ENCODE data around the gene TCF25.
"Not testable (repeated sequence)": the region's sequence is repeated elsewhere in the genome, so short reads cannot be mapped to it uniquely, and the experiment has no call there.

Gene TCF25, protein sequence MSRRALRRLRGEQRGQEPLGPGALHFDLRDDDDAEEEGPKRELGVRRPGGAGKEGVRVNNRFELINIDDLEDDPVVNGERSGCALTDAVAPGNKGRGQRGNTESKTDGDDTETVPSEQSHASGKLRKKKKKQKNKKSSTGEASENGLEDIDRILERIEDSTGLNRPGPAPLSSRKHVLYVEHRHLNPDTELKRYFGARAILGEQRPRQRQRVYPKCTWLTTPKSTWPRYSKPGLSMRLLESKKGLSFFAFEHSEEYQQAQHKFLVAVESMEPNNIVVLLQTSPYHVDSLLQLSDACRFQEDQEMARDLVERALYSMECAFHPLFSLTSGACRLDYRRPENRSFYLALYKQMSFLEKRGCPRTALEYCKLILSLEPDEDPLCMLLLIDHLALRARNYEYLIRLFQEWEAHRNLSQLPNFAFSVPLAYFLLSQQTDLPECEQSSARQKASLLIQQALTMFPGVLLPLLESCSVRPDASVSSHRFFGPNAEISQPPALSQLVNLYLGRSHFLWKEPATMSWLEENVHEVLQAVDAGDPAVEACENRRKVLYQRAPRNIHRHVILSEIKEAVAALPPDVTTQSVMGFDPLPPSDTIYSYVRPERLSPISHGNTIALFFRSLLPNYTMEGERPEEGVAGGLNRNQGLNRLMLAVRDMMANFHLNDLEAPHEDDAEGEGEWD

DNA sequence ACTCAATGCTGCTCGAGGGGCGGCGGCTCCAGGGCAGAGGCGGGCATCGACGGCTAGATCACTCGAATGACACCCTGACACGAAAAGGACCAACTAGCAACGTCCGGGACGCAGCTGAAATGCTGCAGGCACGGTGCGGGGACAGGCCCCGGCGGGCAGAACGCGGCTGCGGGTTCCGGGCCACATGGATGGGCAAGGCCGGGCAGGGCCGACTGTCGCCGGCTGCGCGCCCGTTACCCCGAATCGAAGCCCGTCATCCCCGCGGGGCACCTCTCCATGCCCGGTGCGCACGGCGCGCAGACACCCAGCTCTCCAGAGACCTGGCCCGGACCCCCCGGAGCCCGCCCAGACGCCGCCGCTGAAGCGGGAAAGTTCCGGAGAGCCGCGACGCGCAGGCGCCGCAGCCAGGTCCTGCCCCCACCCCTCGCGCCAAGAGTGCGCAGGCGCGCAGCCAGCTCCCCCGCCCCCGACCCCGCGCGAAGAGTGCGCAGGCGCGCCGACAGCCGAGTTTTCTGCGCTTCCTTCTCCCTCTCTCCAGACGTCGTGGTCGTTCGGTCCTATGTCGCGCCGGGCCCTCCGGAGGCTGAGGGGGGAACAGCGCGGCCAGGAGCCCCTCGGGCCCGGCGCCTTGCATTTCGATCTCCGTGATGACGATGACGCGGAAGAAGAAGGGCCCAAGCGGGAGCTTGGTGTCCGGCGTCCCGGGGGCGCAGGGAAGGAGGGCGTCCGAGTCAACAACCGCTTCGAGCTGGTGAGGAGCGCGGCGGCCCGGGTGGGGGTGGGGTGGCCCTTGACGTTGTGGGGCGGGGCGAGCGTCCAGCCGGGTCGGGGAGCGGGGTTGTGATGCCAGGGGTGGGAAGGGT is at the start of gene TCF25:
TCF25 (plus strand) TSS at position 484 of the 863 bp plus-strand sequence; CDS start at position 560, 76 bp downstream.
- DNase-seq = peak; percentile 70

DNA sequence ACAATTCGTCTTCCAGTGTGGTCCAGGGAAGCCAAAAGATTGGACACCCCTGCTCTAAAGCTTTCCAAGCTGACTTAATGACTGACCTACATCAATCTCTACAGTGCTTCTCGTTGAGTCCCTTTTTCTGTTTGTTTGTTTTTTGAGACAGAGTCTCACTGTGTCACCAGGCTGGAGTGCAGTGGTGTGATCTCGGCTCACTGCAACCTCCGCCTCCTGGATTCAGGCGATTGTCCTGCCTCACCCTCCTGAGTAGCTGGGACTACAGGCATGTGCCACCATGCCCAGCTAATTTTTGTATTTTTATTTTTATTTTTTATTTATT is 49.6 kb upstream of the TCF25 start:
- not testable (repeated sequence) for DNase-seq

DNA sequence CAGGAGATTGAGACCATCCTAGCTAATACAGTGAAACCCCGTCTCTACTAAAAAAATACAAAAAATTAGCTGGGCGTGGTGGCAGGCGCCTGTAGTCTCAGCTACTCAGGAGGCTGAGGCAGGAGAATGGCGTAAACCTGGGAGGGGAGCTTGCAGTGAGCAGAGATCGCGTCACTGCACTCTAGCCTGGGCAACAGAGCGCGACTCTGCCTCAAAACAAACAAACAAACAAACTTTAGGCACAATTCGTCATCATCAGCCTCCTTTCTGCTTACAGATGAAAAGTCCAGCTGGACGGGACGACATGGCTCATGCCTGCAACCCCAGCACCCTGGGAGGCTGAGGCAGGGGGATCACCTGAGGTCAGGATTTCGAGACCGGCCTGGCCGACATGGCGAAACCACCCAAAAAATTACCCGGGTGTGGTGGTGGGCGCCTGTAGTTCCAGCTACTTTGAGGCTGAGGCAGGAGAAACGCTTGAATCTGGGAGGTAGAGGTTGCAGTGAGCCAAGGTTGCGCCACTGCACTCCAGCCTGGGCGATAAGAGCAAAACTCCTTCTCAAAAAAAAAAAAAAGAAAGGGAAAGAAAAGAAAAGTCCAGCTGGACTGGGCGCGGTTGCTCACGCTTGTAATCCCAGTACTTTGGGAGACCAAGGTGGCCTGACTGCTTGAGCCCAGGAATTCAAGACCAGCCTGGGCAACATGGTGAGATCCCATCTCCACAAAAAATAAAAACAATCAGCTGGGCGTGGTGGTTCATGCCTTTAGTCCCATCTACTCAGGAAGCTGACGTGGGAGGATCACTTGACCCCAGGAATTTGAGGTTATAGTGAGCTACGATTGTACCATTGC is 46.6 kb upstream of the TCF25 start:
- no peak for DNase-seq

DNA sequence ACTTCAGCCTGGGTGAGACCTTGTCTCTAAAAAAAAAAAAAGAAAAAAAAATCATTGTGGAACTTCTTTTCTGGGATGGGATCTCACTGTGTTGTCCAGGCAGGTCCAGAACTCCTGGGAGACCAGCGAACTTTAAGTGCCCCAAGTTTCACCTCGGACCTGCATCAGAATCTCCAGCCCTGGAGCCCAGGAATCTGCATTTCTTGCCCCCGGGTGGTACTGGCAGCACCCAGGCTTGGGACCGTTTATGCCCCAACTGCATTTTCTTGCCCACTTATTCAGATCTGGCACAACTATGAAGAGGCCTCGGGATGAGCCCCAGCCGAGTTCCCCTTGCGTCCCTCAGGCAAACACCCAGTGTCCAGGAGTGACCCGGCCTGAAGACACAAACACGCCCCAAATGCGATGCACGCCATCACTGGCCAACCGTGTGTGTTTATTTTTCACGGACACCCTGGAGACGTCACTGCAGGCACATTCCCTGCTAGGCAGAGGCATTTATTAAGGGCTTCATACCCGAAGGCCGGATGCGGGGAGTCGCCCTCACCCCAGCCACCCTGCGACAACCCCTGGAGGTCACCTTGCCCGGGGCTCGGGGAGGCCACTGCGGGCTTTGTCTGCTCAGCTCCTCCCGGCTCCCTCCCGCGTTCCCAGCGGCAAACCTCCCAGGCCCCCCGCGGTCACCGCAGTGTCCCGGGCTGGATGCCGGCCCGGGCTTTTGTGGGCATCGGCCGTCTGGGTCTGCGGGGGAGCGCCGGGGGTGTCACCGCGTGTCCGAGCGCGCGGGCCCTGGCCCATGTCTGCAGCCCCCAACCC is 45.8 kb upstream of the TCF25 start:
- no peak for DNase-seq

DNA sequence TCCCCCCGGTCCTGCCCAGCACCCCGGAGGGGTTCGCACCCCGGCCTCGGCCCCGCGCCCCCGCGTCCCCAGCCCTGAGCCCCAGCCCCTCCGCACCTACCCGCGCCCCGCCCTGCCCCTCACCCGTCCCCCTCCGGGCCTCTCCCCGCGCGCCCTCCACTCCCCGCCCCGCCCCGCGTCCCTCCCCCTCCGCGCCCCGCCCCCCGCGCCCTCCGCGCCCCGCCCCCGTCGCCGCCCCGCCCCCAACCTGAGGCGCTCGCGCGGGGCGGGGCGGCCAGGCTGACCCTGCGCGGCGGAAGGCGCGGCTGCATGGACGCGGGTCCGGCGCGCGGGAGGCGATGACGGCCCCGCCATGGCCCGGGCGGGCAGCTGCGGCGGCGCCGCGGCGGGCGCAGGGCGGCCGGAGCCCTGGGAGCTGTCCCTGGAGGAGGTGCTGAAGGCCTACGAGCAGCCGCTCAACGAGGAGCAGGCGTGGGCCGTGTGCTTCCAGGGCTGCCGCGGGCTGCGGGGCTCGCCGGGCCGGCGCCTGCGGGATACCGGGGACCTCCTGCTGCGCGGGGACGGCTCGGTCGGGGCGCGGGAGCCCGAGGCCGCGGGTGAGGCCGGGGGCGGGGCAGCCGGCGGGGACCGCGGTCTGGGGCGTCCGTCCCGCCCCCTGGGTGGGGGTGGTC is 45.1 kb upstream of the TCF25 start, which contains the start of gene SPIRE2:
SPIRE2 (plus strand) TSS at position 277 of the 671 bp plus-strand sequence; CDS start at position 353, 76 bp downstream.
- peak; percentile 36 for DNase-seq

DNA sequence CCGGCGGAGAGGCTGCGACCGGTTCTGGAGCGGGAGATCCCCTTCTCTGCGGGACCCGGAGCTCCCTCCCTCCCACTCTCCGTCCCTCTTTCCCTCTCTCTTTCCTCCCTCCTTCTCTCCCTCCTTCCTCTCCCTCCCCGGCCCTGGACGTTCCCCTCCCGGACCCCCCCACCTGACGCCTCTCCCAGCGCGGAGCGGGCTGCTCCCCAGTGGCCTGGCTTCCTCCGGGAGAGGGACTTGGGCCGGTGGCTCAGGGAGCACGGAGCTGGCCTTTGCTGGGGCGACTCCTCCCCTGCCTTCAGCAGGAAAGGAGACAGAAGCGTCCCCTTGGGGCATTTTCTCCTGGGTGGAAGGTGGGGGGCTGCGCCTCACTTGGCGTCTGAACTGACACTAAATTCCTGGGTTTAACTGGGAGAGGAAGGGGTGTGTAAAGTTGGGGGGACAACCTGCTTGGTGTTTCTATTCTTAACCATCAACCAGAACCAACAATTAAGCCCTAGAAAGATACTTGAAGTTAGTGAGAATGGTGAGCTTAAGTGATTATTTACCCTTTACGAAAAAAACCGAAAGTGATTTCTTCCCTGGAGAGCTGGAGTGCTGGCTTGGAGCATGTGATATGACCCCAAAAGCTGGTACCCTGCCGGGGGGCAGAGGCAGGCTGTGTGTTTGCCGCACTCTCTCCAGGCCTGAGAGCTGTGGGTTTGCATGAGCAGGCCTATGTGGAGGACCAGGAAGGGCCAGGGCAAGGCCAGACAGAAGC is 44.3 kb upstream of the TCF25 start:
- DNase-seq = no peak

DNA sequence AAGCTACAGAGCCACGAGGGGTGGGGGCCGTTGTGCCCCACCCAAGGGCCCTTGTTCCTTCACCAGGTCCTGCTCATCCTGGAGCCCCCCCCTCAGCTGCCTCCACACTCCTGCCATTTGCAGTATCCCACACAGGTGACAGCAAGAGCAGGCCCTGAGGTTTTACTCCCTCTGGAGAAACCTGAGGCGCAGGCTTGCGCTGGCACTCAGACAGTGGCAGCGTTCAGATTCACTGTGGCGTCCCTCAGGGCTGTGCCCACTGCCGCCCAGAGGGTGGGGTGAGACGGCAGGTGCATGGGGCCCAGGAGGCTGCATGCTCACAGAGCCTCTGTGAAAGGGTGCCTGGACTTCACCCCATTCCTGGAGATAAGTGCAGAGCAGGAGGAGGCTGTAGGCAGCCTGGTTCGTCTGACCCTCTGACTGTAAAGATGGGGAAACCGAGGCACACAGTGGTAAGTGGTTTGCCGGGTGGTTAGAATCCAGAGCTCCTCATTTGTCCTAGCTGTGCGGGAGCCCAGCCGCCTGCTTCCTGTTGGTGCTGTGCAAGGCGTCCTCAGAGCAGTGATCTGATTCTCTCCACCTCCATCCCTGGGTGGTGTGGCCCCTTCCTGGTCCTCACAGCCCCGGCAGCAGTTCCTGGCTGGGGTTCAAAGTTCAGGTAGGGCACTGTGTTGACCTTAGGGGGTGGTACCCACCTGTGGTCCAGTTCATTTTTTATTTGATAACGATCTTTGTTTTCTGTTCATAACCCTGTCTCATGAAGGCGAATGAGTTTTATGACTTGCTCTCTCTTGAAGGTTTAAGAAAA is 43.6 kb upstream of the TCF25 start:
- no peak for DNase-seq

DNA sequence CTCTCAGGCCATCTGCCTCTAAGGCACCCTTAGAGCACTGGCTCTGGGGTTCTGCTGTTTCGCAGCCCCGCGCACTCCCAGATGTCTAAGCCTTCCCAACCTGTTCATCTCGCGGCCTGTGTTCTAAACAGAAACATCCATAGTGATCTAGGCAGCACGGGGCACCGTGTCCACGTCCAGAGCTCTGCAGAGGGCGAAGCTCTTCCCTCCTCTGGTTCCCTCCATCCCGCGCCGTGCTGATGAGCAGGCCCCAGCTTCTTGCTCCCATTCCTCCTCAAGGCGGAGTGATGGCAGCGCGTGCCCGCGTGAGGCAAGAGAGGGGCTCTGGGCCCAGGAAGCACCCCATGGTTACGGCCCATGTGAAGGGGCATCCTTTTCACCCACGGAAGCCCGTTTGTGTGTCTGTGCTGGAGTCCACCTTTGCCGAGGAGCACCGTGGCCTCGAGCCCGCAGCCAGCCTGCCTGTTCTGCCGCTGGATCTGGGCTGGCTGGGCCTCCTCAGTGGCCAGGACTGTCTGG is 41.5 kb upstream of the TCF25 start:
- no peak for DNase-seq

DNA sequence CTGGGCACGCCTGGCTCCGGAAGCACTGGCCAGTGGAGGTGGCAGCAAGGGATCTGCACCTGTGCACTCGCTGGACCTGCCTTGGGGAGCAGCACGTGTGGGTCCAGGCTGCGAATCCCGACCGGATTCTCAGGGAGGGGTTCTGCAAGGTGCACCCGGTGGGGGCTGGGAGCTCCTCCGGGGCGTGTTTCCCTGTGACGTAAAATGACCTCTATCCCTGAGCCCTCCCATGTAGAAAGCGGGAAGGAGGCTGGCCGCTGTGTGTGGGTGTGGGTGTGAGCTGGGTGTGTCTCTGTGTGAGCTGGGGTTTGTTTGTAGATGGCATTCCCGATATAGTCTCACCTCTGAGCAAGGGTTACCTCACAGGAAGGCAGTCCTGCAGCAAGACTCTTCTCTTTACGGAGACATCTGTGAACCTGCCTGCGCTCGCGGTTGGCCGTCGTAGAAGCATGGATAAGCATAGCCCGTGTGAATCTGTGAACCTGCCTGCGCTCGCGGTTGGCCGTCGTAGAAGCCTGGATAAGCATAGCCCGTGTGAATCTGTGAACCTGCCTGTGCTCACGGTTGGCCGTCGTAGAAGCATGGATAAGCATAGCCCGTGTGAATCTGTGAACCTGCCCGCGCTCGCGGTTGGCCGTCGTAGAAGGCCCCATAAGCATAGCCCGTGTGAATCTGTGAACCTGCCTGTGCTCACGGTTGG is 39.6 kb upstream of the TCF25 start:
- DNase-seq = not testable (repeated sequence)

DNA sequence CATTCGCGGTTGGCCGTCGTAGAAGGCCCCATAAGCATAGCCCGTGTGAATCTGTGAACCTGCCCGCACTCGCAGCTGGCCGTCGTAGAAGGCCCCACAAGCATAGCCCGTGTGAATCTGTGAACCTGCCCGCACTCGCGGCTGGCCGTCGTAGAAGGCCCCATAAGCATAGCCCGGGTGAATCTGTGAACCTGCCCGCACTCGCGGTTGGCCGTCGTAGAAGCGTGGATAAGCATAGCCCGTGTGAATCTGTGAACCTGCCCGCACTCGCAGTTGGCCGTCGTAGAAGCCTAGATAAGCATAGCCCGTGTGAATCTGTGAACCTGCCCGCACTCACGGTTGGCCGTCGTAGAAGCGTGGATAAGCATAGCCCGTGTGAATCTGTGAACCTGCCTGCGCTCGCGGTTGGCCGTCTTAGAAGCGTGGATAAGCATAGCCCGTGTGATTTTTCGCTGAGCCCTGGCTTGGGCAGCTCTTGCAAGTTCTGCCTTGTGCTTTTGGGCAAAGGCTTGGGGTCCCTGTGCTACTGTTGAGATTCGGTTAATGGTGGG is 38.5 kb upstream of the TCF25 start:
- not testable (repeated sequence) for DNase-seq

DNA sequence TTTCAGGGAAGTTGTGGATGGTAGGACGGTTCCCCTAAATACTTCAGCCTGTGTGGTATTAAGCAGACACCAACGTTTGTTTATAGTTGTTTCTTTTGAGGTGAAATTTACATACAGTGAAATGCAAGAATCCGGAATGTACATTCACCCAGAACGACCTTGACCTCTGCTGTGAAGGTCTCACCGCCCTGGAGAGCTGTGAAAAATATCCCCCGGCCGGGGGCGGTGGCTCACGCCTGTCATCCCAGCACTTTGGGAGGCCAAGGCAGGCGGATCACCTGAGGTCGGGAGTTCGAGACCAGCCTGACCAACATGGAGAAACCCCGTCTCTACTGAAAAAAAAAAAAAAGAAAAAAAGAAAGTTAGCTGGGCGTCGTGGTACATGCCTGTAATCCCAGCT is 36.9 kb upstream of the TCF25 start:
- DNase-seq = not testable (repeated sequence)

DNA sequence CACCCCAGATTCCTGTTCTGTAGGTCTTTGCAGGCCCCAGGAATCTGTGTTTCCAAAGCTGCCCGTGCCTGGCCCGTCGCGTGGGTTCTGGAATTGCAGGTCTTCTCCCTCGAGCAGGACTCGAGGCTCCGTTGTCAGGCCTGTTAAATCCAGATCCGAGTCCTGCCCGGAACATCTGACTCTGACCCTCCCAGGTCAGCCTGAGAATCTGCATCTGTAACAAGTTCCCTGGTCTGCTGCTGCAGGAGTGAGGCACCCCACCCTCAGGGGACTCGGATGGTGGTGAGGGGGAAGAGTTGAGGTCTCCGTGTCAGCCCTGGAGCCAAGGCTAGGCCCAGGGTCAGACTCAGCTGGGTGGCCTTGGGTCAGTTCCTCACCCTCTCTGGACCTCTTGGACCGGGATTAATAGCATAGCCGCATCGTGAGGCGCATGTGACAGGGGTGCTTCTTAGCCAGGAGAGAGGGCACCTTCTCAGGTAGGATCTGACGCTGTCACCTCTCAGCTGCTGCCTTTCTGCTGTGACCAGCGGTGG is 36.3 kb upstream of the TCF25 start:
- no peak for DNase-seq

DNA sequence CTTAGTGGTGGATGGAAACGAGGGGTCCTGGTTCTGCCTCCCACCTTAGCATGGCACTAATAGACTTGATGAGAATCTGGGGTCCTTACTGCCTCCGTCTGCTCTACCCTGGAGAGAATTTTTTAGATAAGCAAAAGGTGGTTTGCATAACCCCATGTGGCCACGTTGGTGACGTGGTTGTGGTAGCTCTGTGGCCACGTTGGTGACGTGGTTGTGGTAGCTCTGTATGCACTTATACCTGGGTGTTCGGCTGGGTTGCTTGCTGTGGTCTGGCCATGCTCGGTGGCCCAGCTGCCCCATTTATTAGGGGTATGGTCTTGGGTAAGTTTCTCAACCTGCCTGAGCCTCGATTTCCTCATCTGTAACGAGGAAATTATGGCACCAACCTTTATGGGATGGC is 32.1 kb upstream of the TCF25 start:
- DNase-seq = no peak

DNA sequence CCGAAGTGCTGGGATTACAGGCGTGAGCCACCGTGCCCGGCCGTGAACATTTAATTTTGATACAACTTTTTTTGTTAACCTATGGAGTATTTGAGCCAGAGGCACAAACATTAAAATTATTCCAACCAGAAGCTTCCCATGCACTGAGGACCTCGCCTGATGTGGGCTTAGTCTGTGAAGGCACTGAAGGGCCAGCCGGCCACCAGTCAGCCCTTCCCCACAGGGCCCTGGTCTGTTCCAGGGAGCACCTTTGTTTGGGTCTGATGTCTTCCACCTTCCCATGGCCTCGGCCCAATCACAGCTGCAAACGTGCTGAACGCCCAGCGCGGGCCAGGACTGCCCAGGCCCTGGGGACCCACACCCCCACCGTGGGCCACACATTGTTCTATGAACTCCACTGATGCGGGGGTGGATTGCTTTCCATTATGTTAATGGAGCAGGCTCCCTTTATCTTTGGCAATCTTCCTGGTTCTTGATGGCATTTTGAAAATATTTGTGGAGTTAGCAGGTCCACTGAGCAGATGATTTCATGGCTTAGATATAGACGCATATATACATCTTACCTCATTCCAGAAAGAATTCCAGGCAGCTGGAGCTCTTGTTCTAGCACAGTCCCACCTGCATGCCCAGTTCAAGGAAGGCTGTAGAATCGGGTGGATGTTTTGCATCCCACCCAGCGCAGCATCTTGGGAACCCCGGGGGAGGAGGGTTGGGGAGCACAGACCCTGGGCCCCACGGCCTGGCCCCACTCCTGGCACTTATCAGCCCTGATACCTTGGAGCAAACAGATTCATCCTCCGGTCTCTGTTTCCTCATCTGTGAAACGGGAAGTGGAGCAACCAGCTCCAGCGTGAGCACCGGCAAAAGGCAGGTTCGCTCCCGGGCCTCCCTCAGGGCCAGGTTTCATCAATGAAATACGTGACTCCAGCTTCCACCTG is 30.7 kb upstream of the TCF25 start:
- no peak for DNase-seq

DNA sequence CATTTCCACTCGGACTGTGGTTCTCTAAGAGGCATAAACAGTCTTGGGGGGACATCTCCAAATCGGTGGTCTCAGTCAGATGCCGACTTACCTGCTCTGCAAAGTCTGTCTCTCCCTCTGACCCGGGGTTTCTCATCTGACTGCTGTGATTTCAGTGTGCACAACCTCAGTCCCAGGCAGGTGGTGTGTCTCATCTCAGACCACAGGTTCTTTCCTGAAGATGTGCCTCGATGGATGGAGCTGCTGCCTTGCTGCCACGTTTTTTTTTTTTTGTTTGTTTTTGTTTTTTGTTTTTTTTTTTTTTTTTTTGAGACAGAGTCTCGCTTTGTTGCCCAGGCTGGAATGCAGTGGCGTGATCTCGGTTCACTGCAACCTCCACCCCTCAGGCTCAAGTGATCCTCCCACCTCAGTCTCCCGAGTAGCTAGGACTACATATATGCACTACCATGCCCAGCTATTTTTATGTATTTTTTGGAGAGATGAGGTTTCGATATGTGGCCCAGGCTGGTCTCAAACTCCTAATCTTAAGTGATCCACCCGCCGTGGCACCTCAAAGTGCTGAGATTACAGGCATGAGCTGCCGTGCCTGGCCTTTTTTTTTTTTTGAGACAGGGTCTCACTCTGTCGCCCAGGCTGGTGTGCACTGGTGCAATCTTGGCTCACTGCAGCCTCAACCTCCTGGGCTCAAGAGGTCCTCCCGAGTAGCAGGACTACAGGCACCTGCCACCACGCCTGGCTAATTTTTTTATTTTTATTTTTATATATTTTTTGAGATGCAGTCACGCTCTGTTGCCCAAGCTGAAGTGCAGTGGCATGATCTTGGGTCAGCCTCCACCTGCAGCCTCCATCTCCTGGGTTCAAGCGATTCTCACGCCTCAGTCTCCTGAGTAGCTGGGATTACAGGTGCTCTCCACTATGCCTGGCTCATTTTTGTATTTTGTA is 29.7 kb upstream of the TCF25 start:
- DNase-seq = no peak
